Measurements from ENCODE around the gene HIPK2. TPM values are rescaled to one million over a fixed set of nuclear protein-coding genes. Genes with fewer than 3 reads are reported as not detected.

Gene HIPK2
- total and polyA plus RNA-seq, 10 of the 15 experiments (the other 5 are each of a cell fraction or from before 2014, with no cell fraction given): 1.7 to 39.0 (median 9.4) TPM

- H2AFZ ChIP-seq (ENCODE audit: control insufficient read depth, low read depth, low read length): no peak overlapping the region
- H3K36me3 ChIP-seq (ENCODE audit: control insufficient read depth in 2 of 2, insufficient read depth in 2 of 2, low read length in 1 of 2): no peaks in the 10 kb centered on the region; a peak in 1 of 4 replicates
- ATAC-seq (no peak), DNase-seq (ENCODE audit: low read depth, low spot score) (no peak), FAIRE-seq (no peak)
- H3K9me3 ChIP-seq (replicated peaks; ENCODE audit: control insufficient read depth, insufficient read depth, low read length): no peaks in the 10 kb centered on the region; the same call in 2 of the 3 replicates
- TF ChIP-seq SMC3 (IDR thresholded peaks at IDR 0.05; ENCODE audit: borderline replicate concordance, low read length): no peak
- TF ChIP-seq TCF3 (IDR thresholded peaks at IDR 0.05; ENCODE audit: borderline replicate concordance, insufficient read depth, low read depth, low read length): no peak
- no peak for TF ChIP-seq TBL1XR1 (IDR thresholded peaks at IDR 0.05; ENCODE audit: low read depth, low read length)
- no peaks in the 10 kb centered on the region for H3K27me3 ChIP-seq (replicated peaks in 1 of 2; ENCODE audit: control insufficient read depth in 2 of 2, insufficient read depth in 2 of 2, low read length in 1 of 2)
- ChIA-PET RAD21 (ENCODE audit: unreplicated experiment) (no interaction called here), CTCF (interaction anchor here (1.4 kb wide), 1 partner anchor 8 kb away, joined by 4 read pairs; no protein-coding TSS in a partner anchor), SMC1A (ENCODE audit: uncharacterized antibody, unreplicated experiment) (no interaction called here), POLR2A (no interaction called here)
- in situ Hi-C loops (cut with MboI): no loop called here
- 91% methylated on average over 13 of the region's 13 CpGs for WGBS (ENCODE audit: insufficient coverage, insufficient replicate concordance, low lambda C conversion rate, missing lambda C conversion rate)
- no peaks in the 10 kb centered on the region for H4K20me1 ChIP-seq (ENCODE audit: control insufficient read depth, insufficient read depth)
- H3K79me2 ChIP-seq (ENCODE audit: control insufficient read depth, insufficient read depth, low read length): no peaks in the 10 kb centered on the region
- no peak overlapping the region for H3K9ac ChIP-seq (ENCODE audit: control insufficient read depth, insufficient read depth, low read length)
- no TSS peak for BruUV-seq (replicated peaks)
- H3K27ac ChIP-seq (ENCODE audit: control insufficient read depth, insufficient read depth): no peak overlapping the region
- no peak overlapping the region for H3K4me3 ChIP-seq
- no peaks in the 10 kb centered on the region for H3K4me1 ChIP-seq (ENCODE audit: control insufficient read depth, insufficient read depth, low read length)
- intact Hi-C loops (cut with micrococcal nuclease; ENCODE audit: unreplicated experiment): no loop called here
- H3K4me2 ChIP-seq (ENCODE audit: control insufficient read depth, insufficient read depth): no peak overlapping the region
Observed at GRCh38 chr7:139562961-139563565, 214.7 kb downstream of the HIPK2 start.

- in situ Hi-C loops (cut with MboI): no loop called here
- H3K27ac ChIP-seq (ENCODE audit: control insufficient read depth, insufficient read depth): no peak overlapping the region
- no peak overlapping the region for H3K9ac ChIP-seq (ENCODE audit: control insufficient read depth, insufficient read depth, low read length)
- no peaks in the 10 kb centered on the region for H3K79me2 ChIP-seq (ENCODE audit: control insufficient read depth, insufficient read depth, low read length)
- no peak for ATAC-seq
- no peak overlapping the region for H3K4me3 ChIP-seq
- no peak for FAIRE-seq
- no peak for DNase-seq (ENCODE audit: low read depth, low spot score)
- H3K9me3 ChIP-seq (replicated peaks; ENCODE audit: control insufficient read depth, insufficient read depth, low read length): no peaks in the 10 kb centered on the region; the same call in 2 of the 3 replicates
- ChIA-PET SMC1A (ENCODE audit: uncharacterized antibody, unreplicated experiment) (no interaction called here), RAD21 (ENCODE audit: unreplicated experiment) (no interaction called here), POLR2A (no interaction called here), CTCF (interaction anchor here (1.4 kb wide), 1 partner anchor 8 kb away, joined by 4 read pairs; no protein-coding TSS in a partner anchor)
- no peaks in the 10 kb centered on the region; a peak in 1 of 4 replicates for H3K36me3 ChIP-seq (ENCODE audit: control insufficient read depth in 2 of 2, insufficient read depth in 2 of 2, low read length in 1 of 2)
- no peaks in the 10 kb centered on the region for H3K27me3 ChIP-seq (replicated peaks in 1 of 2; ENCODE audit: control insufficient read depth in 2 of 2, insufficient read depth in 2 of 2, low read length in 1 of 2)
- H3K4me1 ChIP-seq (ENCODE audit: control insufficient read depth, insufficient read depth, low read length): no peaks in the 10 kb centered on the region
- no peaks in the 10 kb centered on the region for H4K20me1 ChIP-seq (ENCODE audit: control insufficient read depth, insufficient read depth)
- no peak overlapping the region for H2AFZ ChIP-seq (ENCODE audit: control insufficient read depth, low read depth, low read length)
- intact Hi-C loops (cut with micrococcal nuclease; ENCODE audit: unreplicated experiment): no loop called here
- BruUV-seq (replicated peaks): TSS peak; percentile 49
- H3K4me2 ChIP-seq (ENCODE audit: control insufficient read depth, insufficient read depth): no peak overlapping the region
- 99% methylated on average over 12 of the region's 12 CpGs for WGBS (ENCODE audit: insufficient coverage, insufficient replicate concordance, low lambda C conversion rate, missing lambda C conversion rate)
- TF ChIP-seq SPI1 (IDR thresholded peaks at IDR 0.05; ENCODE audit: borderline replicate concordance, insufficient read depth, low read depth, low read length) (no peak), ZBTB40 (IDR thresholded peaks at IDR 0.05; ENCODE audit: borderline replicate concordance) (no peak), POLR2A (IDR thresholded peaks at IDR 0.05; ENCODE audit: low read depth, low read length) (peak; percentile 32; the same call in 1 of the 2 replicates), ZBED1 (IDR thresholded peaks at IDR 0.05; ENCODE audit: borderline replicate concordance) (no peak), FOXM1 (IDR thresholded peaks at IDR 0.05; ENCODE audit: low read depth, low read length) (no peak), EP300 (IDR thresholded peaks at IDR 0.05; ENCODE audit: borderline replicate concordance in 1 of 2, control insufficient read depth in 1 of 2, low read depth in 2 of 2, low read length in 2 of 2) (no peak)
Observed at GRCh38 chr7:139562491-139562890, 215.3 kb downstream of the HIPK2 start.

All from GM12878 (cell line).